ENCODE data around the gene DEPDC1B.
"Not testable (repeated sequence)": the region's sequence is repeated elsewhere in the genome, so short reads cannot be mapped to it uniquely, and the experiment has no call there.

Gene DEPDC1B

GRCh38 chr5:60577116-60577515 lies 122.8 kb downstream of the DEPDC1B start:
- DNase-seq: no peak

GRCh38 chr5:60576425-60576824 lies 123.5 kb downstream of the DEPDC1B start:
- no peak for DNase-seq

- no peak for DNase-seq
Measured at GRCh38 chr5:60568646-60569045, 131.3 kb downstream of the DEPDC1B start.

- DNase-seq: no peak
Measured at GRCh38 chr5:60563696-60564324, 136.2 kb downstream of the DEPDC1B start.

- not testable (repeated sequence) for DNase-seq
Measured at GRCh38 chr5:60553291-60553690, 146.7 kb downstream of the DEPDC1B start.

GRCh38 chr5:60551829-60552228 lies 148.1 kb downstream of the DEPDC1B start:
- no peak for DNase-seq

- DNase-seq: no peak
Measured at GRCh38 chr5:60551250-60551649, 148.7 kb downstream of the DEPDC1B start.

- no peak for DNase-seq
Measured at GRCh38 chr5:60550311-60550710, 149.7 kb downstream of the DEPDC1B start.

GRCh38 chr5:60549841-60550240 lies 150.1 kb downstream of the DEPDC1B start:
- DNase-seq: no peak
